ENCODE results near the gene MAP4K5.
A peak's percentile ranks its signal among the peaks of the same experiment; 100 is the strongest.
"Not testable (repeated sequence)": the region's sequence is repeated elsewhere in the genome, so short reads cannot be mapped to it uniquely, and the experiment has no call there.

Gene MAP4K5

GRCh38 chr14:50532502-50533240, at the start of gene MAP4K5:
TSS of gene MAP4K5 (minus strand) at chr14:50532569. CDS start at chr14:50532049, 520 bp downstream.
- TF ChIP-seq POLR2A (IDR thresholded peaks at IDR 0.05; ENCODE audit: low read depth, low read length): peak; percentile 52; the same call in 1 of the 2 replicates
- peak; percentile 62 for DNase-seq (ENCODE audit: insufficient read length, low spot score)
- no peak for FAIRE-seq

DNA sequence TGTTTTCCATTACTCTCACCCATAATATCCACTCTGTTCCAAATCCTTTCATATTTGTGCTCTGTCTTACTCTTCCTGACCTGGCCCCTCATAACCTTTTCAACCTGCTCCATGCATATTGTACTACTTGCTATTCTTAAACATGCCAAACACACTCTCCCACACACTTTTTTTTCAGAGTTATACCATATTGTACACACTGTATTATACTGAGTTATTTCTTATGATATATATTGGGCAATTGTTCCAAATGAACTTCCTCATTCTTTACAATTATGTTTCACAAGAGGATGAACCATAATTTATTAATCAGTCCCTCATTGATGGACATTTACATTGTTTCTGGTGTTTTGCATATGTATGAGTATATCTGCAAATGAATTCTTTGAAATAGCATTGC, 46.1 kb upstream of the MAP4K5 start:
- DNase-seq (ENCODE audit: insufficient read length, low spot score) (no peak), FAIRE-seq (no peak)
- TF ChIP-seq POLR2A (IDR thresholded peaks at IDR 0.05; ENCODE audit: low read depth, low read length): no peak

DNA sequence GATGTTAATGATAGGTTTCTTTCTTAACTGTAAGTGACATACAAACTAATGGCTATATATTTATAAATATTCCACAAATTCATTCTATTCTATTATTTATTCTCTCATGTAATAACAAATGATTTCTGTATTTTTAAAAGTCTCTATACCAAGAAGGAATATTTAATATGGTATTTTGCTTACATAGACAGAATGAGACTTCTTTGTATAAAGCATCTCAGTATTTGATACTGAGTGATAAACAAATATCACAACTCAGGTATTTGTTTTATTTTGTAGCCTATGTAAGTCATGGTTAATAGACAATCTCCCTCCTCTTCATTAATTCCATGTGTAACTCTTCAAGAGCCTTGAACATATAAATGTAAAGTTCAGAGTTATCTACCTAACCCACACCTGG, 45.6 kb upstream of the MAP4K5 start:
- DNase-seq (ENCODE audit: insufficient read length, low spot score): no peak
- no peak for FAIRE-seq
- no peak for TF ChIP-seq POLR2A (IDR thresholded peaks at IDR 0.05; ENCODE audit: low read depth, low read length)

DNA sequence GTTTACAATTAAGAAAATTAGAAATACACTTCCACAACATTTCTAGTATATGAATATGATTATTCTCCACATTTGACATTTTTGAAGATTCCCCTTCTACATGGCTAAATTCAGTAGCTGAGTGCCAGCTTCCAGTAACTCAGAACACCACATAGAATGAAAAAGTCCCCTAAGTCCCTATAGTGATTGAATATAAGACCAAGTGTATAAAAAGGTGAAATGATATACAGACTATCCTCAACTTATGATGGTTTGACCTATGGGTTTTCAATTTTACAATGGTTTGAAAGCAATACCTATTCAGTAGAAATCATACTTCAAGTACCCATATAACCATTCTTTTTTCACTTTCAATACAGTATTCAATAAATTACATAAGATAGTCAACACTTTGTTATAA, 43.4 kb upstream of the MAP4K5 start:
- no peak for FAIRE-seq
- DNase-seq (ENCODE audit: insufficient read length, low spot score): no peak
- no peak for TF ChIP-seq POLR2A (IDR thresholded peaks at IDR 0.05; ENCODE audit: low read depth, low read length)

DNA sequence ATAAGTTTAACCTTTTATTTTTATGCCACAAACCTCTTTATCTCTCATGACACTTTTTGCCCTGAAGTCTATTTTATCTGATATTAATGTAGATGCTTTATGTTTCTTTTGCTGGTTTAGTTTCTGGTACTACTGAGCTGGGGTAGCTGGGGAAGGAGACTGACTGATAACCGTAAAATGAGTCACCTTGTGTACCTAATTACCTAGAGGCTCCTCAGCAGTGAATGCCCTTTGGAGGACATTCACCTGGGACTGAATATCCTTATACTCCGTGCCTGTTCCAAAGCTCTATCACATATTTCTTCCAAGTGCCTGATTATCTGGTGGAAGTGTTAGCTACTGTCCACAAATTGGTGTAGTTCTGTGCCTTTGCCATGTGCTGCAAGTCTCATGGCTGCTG, 41.5 kb upstream of the MAP4K5 start:
- no peak for FAIRE-seq

GRCh38 chr14:50569714-50570274, 37.4 kb upstream of the MAP4K5 start:
- DNase-seq (ENCODE audit: insufficient read length, low spot score): no peak
- no peak for FAIRE-seq
- no peak for TF ChIP-seq POLR2A (IDR thresholded peaks at IDR 0.05; ENCODE audit: low read depth, low read length)

More for the DNA sequence above, 41.5 kb upstream of the MAP4K5 start:
- no peak for DNase-seq (ENCODE audit: insufficient read length, low spot score)
- TF ChIP-seq POLR2A (IDR thresholded peaks at IDR 0.05; ENCODE audit: low read depth, low read length): no peak

- FAIRE-seq (no peak), DNase-seq (ENCODE audit: insufficient read length, low spot score) (no peak)
- no peak for TF ChIP-seq POLR2A (IDR thresholded peaks at IDR 0.05; ENCODE audit: low read depth, low read length)
These were observed 30.5 kb upstream of the MAP4K5 start for GRCh38 chr14:50562841-50563240.

GRCh38 chr14:50560931-50561285, 28.5 kb upstream of the MAP4K5 start:
- peak; percentile 28; the same call in 1 of the 2 replicates for TF ChIP-seq POLR2A (IDR thresholded peaks at IDR 0.05; ENCODE audit: low read depth, low read length)
- FAIRE-seq (peak; percentile 79), DNase-seq (ENCODE audit: insufficient read length, low spot score) (peak; percentile 26)

- FAIRE-seq (peak; percentile 88), DNase-seq (ENCODE audit: insufficient read length, low spot score) (peak; percentile 57)
- TF ChIP-seq POLR2A (IDR thresholded peaks at IDR 0.05; ENCODE audit: low read depth, low read length): no peak
These were observed 27.9 kb upstream of the MAP4K5 start, which contains the start of gene ATL1 for GRCh38 chr14:50559990-50560930. TSS of gene ATL1 (plus strand) at chr14:50560145. CDS start at chr14:50560266, 121 bp downstream.

DNA sequence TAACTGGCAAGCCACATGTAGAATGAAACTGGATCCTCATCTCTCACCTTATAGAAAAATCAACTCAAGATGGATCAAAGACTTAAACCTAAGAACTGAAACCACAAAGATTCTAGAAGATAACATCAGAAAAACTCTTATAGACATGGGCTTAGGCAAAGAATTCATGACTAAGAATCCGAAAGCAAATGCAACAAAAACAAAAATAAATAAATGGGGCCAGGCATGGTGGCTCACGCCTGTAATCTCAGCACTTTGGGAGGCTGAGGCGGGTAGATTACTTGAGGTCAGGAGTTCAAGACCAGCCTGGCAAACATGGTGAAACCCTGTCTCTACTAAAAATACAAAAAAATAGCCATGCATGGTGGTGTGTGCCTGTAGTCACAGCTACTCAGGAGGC, 20.4 kb upstream of the MAP4K5 start:
- not testable (repeated sequence) for FAIRE-seq; DNase-seq (ENCODE audit: insufficient read length, low spot score)

- DNase-seq (ENCODE audit: insufficient read length, low spot score): no peak
- no peak for FAIRE-seq
- no peak for TF ChIP-seq POLR2A (IDR thresholded peaks at IDR 0.05; ENCODE audit: low read depth, low read length)
These were observed 19.5 kb upstream of the MAP4K5 start for GRCh38 chr14:50551877-50552276.

- DNase-seq (ENCODE audit: insufficient read length, low spot score) (no peak), FAIRE-seq (no peak)
- TF ChIP-seq POLR2A (IDR thresholded peaks at IDR 0.05; ENCODE audit: low read depth, low read length): no peak
These were observed 17.9 kb upstream of the MAP4K5 start for GRCh38 chr14:50550294-50550693.

DNA sequence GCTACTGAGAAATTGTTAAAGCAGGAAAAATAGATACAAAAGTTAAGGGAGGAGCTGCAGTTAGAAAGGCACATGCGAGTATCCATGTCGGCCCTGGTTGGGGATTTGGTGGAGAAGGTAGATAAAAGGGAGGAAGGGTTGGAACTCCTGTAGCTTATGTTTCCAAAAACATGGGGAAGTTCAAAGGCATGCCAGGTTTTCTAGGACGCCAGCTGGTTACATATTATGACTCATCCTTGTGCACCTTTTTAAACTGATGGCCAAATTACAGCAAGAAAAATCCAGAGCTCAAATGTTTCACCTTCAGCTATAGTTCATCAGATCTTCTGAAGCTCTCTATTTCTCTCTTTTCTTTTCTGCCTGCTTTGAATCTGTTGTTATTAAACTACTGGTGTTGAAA, 13.2 kb upstream of the MAP4K5 start:
- FAIRE-seq: no peak
- no peak for TF ChIP-seq POLR2A (IDR thresholded peaks at IDR 0.05; ENCODE audit: low read depth, low read length)
- DNase-seq (ENCODE audit: insufficient read length, low spot score): no peak

DNA sequence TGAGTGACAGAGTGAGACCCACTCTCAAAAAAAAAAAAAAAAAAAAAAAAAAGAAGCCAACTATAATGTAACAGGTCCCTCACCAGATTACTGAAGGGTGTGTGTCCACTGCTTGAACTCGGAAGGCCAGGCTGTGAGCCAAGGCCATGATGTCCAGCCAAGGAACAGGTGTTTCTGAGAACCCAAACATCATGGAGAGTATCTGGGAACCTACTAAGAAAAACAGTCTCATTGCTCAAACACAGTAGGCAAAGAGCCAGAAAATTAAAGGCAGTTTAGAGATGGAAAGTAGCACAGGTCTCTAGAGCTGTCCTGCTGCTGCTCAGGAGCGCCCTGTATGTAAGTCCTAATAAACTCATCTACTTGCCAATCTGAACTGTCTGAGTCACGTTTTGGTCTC, 12.5 kb upstream of the MAP4K5 start:
- no peak for FAIRE-seq
- TF ChIP-seq POLR2A (IDR thresholded peaks at IDR 0.05; ENCODE audit: low read depth, low read length): no peak
- DNase-seq (ENCODE audit: insufficient read length, low spot score): no peak
